K562 (cell line): ENCODE measurements around the gene CNPY2. TPM values are rescaled to one million over a fixed set of nuclear protein-coding genes. Genes with fewer than 3 reads are reported as not detected.

Experiments
- CHD2 ChIP-seq: IDR thresholded peaks from 2 replicates; pipeline ENCODE4 v1.6.1; 2011; ENCODE audit warnings: low read depth, low read length
- EP300 ChIP-seq: IDR thresholded peaks from 2 replicates; pipeline ENCODE4 v1.6.1; 2012; ENCODE audit warnings: low read length, improper control_type of control experiment
- ERF ChIP-seq: fragments of 450-650 bp; formaldehyde crosslinking; IDR thresholded peaks from 2 replicates; pipeline ENCODE4 v1.4.0; 2020; ENCODE audit warnings: mild to moderate bottlenecking, mixed read lengths
- ETV1 ChIP-seq: fragments of 450-650 bp; conservative IDR thresholded peaks from 2 replicates; pipeline ENCODE4 v1.6.1; 2016; ENCODE audit warnings: missing genetic modification characterization, control low read depth, low read depth, missing compliant biosample characterization
- GABPB1 ChIP-seq: sonication (generic); formaldehyde crosslinking; IDR thresholded peaks from 2 replicates; pipeline ENCODE4 v1.8.0; 2022; ENCODE audit warnings: mild to moderate bottlenecking, missing genetic modification reagents
- MAZ ChIP-seq, 2 experiments: fragments of 450-650 bp in 1 of 2; sonication (generic) in 1 of 2; formaldehyde crosslinking; IDR thresholded peaks in 1 of 2; conservative IDR thresholded peaks in 1 of 2; 2 replicates each; pipeline versions ENCODE4 v1.4.0 to v1.5.0; 2020; ENCODE audit warnings: mild to moderate bottlenecking in 1 of 2, missing genetic modification reagents in 1 of 2
- MED1 ChIP-seq: sonication (generic); formaldehyde crosslinking; IDR thresholded peaks from 2 replicates; pipeline ENCODE4 v1.8.1; 2023; ENCODE audit warnings: missing genetic modification reagents, borderline replicate concordance
- NEUROD1 ChIP-seq: fragments of 150-350 bp; IDR thresholded peaks from 2 replicates; pipeline ENCODE4 v1.6.1; 2014; ENCODE audit warnings: borderline replicate concordance, low read length, low read depth; ENCODE audit not compliant: partially characterized antibody
- PHF8 ChIP-seq: fragments of 200-600 bp; sonication (generic); IDR thresholded peaks from 2 replicates; pipeline ENCODE4 v1.6.1; 2012; ENCODE audit warnings: mixed run types, mild to moderate bottlenecking, inconsistent platforms, low read length, moderate library complexity, borderline replicate concordance
- RBFOX2 ChIP-seq: fragments of 200-400 bp; formaldehyde crosslinking; IDR thresholded peaks from 2 replicates; pipeline ENCODE4 v1.6.1; 2017; ENCODE audit warnings: low read depth, mild to moderate bottlenecking, low read length, moderate library complexity
- SIN3B ChIP-seq: fragments of 450-650 bp; IDR thresholded peaks from 2 replicates; pipeline ENCODE4 v1.6.1; 2017; ENCODE audit warnings: low read depth, mild to moderate bottlenecking, moderate library complexity
- SLC30A9 ChIP-seq: fragments of 250-450 bp; sonication (Bioruptor Pico); IDR thresholded peaks from 2 replicates; pipeline ENCODE4 v1.8.0; 2022; ENCODE audit warnings: mild to moderate bottlenecking, moderate library complexity
- SP2 ChIP-seq: IDR thresholded peaks from 2 replicates; pipeline ENCODE4 v1.6.1; 2011; ENCODE audit warnings: mild to moderate bottlenecking, low read depth, low read length, moderate library complexity; ENCODE audit not compliant: poor library complexity, severe bottlenecking; ENCODE audit errors: extremely low read depth
- SREBF1 ChIP-seq: fragments of 150-350 bp; IDR thresholded peaks from 2 replicates; pipeline ENCODE4 v1.6.1; 2014; ENCODE audit warnings: antibody characterized with exemption, low read depth, low read length, borderline replicate concordance
- SRF ChIP-seq, 2 experiments: fragments of 250-450, 450-650 bp in 1 of 2; sonication (Bioruptor Pico) in 1 of 2; sonication (generic) in 1 of 2; formaldehyde crosslinking; IDR thresholded peaks; 2 replicates each; pipeline versions ENCODE4 v1.5.0 to v1.5.1; 2020 to 2022; ENCODE audit warnings: mild to moderate bottlenecking in 1 of 2, missing genetic modification reagents in 1 of 2
- TAF9B ChIP-seq: fragments of 450-650 bp; IDR thresholded peaks from 2 replicates; pipeline ENCODE4 v1.6.1; 2018; ENCODE audit warnings: mild to moderate bottlenecking; ENCODE audit not compliant: partially characterized antibody
- TOE1 ChIP-seq, 2 experiments: fragments of 450-650 bp in 1 of 2; sonication (generic) in 1 of 2; formaldehyde crosslinking in 1 of 2; IDR thresholded peaks; 2 replicates each; pipeline versions ENCODE4 v1.7.1 to v1.8.0; 2016 to 2022; ENCODE audit warnings: borderline replicate concordance in 2 of 2, mild to moderate bottlenecking in 2 of 2, antibody characterized with exemption in 1 of 2, inconsistent platforms in 1 of 2, low read depth in 1 of 2, missing genetic modification reagents in 1 of 2, moderate library complexity in 1 of 2
- ZFX ChIP-seq: sonication (generic); formaldehyde crosslinking; IDR thresholded peaks from 2 replicates; pipeline ENCODE4 v1.8.0; 2022; ENCODE audit warnings: mild to moderate bottlenecking, missing genetic modification reagents, moderate library complexity
- polyA plus RNA-seq, 8 experiments: library from polyadenylated mRNA; depleted of rRNA in 4 of 8; stranded (reverse) in 5 of 8; unstranded in 3 of 8; fragments of >200 nt; fragmentation: Nextera tagmentation in 2 of 8; fragmentation: Illumina TruSeq in 1 of 8; extraction: Ambion mirVana in 2 of 8; extraction: Trizol in 1 of 8; gene quantifications; 2 replicates each; pipeline versions ENCODE4 v1.2.1 to v1.2.3, GENCODE V29; 2011 to 2014; ENCODE audit warnings: inconsistent platforms in 1 of 8, missing spikeins in 1 of 8
- total RNA-seq, 7 experiments: library from RNA; depleted of rRNA in 6 of 7; stranded (reverse); fragments of >200 nt in 6 of 7; fragmentation: Illumina TruSeq in 2 of 7; extraction: Trizol in 2 of 7; gene quantifications; 2 replicates each; pipeline versions ENCODE4 v1.2.1 to v1.2.3, GENCODE V29; 2011 to 2021; ENCODE audit warnings: low replicate concordance in 1 of 7
- TF ChIP-seq, protein P1 (sequence below): IDR thresholded peaks from 2 replicates; pipeline ENCODE4 v1.6.1; 2014; ENCODE audit warnings: antibody characterized with exemption
- TF ChIP-seq, protein P2 (sequence below): fragments of 450-650 bp; IDR thresholded peaks from 2 replicates; pipeline ENCODE4 v1.6.1; 2016; ENCODE audit warnings: borderline replicate concordance
- TF ChIP-seq, protein P3 (sequence below): sonication (generic); formaldehyde crosslinking; IDR thresholded peaks from 2 replicates; pipeline ENCODE4 v1.8.0; 2022; ENCODE audit warnings: mild to moderate bottlenecking, missing genetic modification reagents

CNPY2 gene
- total and polyA plus RNA-seq, 9 of the 15 experiments (the other 6 are each of a cell fraction or from before 2014, with no cell fraction given) = 33.8 to 190 (median 138) TPM

DNA sequence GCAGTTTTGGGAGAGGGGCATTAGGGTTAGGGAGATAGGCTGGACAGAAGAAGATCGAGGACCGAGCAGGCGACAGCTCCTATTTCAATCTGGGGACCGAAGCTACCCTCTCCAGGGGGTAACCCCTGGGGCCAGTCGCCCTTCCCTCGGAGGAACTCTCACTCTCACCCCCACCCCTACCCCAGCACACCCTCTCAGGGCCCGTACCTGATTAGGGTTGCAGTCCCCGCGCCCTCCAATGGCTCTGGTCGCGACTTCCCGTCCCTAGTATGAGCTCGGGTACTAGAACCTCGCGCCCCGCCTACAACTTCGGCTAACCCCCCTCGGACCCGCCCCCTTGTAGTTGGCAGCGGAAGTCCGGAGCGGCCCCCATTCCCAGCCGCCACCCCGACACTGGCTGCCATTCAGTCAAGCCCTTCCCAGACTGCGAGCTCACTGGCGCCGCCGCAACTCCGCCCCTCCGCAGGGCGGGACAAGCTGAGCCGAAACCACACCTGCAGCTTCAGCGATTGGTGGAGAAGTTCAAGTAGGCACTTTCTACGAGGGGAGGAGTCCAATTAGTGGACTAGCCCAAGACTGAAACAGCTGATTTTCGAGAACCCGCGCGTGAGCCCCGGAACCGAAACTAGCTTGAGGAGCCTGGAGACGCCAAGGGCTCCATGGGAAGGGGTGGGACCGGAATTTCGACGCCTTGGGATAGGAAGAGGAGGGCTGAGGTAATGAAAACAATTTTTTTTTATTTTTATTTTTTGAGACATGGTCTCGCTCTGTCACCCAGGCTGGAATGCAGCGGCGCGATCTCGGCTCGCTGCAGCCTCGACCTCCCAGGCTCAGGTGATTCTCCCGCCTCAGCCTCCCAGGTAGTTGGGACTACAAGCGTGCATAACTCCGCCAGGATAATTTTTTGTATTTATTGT lies 44.3 kb upstream of the CNPY2 start, which contains the start of gene STAT2 (continued):
- TF ChIP-seq NEUROD1 (peak; percentile 71), PHF8 (peak; percentile 65; the same call in 1 of the 2 replicates), MED1 (no peak), ZFX (CRISPR knock-in tag) (peak; percentile 44; the same call in 1 of the 2 replicates), CHD2 (peak; percentile 15; the same call in 1 of the 2 replicates), TAF9B (peak; percentile 96), SRF (CRISPR knock-in tag; IDR thresholded peaks at IDR 0.05) (0 out of 4 replicates have a peak, but pooled peaks of 1 of the 2 experiments have one; percentile 57), SIN3B (0 out of 2 replicates have a peak, but pooled peaks have one; percentile 23), SREBF1 (0 out of 2 replicates have a peak, but pooled peaks have one; percentile 13), TOE1 (IDR thresholded peaks at IDR 0.05; ENCODE audit: borderline replicate concordance) (peak; percentile 81; the same call in 1 of the 2 replicates), TOE1 (CRISPR knock-in tag; IDR thresholded peaks at IDR 0.05; ENCODE audit: borderline replicate concordance, low read depth) (no peak), ERF (no peak), GABPB1 (CRISPR knock-in tag) (peak; percentile 92), SLC30A9 (CRISPR knock-in tag) (no peak), MAZ (CRISPR knock-in tag; conservative IDR thresholded peaks at IDR 0.05 in 1 of 2, IDR thresholded peaks at IDR 0.05 in 1 of 2) (peak; percentile 80; a peak in 3 of 4 replicates), ETV1 (peak; percentile 77), SP2 (peak; percentile 44), EP300 (peak; percentile 50), RBFOX2 (peak; percentile 87)
- TF ChIP-seq, protein P1, sequence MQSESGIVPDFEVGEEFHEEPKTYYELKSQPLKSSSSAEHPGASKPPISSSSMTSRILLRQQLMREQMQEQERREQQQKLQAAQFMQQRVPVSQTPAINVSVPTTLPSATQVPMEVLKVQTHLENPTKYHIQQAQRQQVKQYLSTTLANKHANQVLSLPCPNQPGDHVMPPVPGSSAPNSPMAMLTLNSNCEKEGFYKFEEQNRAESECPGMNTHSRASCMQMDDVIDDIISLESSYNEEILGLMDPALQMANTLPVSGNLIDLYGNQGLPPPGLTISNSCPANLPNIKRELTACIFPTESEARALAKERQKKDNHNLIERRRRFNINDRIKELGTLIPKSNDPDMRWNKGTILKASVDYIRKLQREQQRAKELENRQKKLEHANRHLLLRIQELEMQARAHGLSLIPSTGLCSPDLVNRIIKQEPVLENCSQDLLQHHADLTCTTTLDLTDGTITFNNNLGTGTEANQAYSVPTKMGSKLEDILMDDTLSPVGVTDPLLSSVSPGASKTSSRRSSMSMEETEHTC = no peak
- TF ChIP-seq, protein P2, sequence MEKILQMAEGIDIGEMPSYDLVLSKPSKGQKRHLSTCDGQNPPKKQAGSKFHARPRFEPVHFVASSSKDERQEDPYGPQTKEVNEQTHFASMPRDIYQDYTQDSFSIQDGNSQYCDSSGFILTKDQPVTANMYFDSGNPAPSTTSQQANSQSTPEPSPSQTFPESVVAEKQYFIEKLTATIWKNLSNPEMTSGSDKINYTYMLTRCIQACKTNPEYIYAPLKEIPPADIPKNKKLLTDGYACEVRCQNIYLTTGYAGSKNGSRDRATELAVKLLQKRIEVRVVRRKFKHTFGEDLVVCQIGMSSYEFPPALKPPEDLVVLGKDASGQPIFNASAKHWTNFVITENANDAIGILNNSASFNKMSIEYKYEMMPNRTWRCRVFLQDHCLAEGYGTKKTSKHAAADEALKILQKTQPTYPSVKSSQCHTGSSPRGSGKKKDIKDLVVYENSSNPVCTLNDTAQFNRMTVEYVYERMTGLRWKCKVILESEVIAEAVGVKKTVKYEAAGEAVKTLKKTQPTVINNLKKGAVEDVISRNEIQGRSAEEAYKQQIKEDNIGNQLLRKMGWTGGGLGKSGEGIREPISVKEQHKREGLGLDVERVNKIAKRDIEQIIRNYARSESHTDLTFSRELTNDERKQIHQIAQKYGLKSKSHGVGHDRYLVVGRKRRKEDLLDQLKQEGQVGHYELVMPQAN = peak; percentile 59; the same call in 1 of the 2 replicates
- TF ChIP-seq, protein P3, sequence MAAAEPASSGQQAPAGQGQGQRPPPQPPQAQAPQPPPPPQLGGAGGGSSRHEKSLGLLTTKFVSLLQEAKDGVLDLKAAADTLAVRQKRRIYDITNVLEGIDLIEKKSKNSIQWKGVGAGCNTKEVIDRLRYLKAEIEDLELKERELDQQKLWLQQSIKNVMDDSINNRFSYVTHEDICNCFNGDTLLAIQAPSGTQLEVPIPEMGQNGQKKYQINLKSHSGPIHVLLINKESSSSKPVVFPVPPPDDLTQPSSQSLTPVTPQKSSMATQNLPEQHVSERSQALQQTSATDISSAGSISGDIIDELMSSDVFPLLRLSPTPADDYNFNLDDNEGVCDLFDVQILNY (CRISPR knock-in tag) = 0 out of 2 replicates have a peak, but pooled peaks have one; percentile 19
